Skin epidermis (tissue), 12 donors: ENCODE results near the gene C14orf93.
A peak's percentile ranks its signal among the peaks of the same experiment; 100 is the strongest.

Experiments used
- H3K27ac ChIP-seq, 21 experiments: fragments of 200-600 bp; sonication (generic) in 11 of 21; one replicate each; pipeline ENCODE4 v1.5.0; 2020; ENCODE audit warnings: mild to moderate bottlenecking in 3 of 21, inconsistent platforms in 2 of 21, moderate library complexity in 2 of 21
- H3K4me3 ChIP-seq, 7 experiments: fragments of 200-600 bp; sonication (generic) in 2 of 7; one replicate each; pipeline ENCODE4 v1.5.0; 2020; ENCODE audit warnings: inconsistent platforms in 2 of 7, mild to moderate bottlenecking in 2 of 7, moderate library complexity in 1 of 7

Gene C14orf93

GRCh38 chr14:23009939-23010726 lies at the start of gene C14orf93:
Gene C14orf93 (minus strand): TSS chr14:23010143. CDS start chr14:22999023, 11,120 bp downstream.
- Histone ChIP-seq H3K4me3 (peak within 1 kb of the TSS; percentile 37 to 56 (median 47)), H3K27ac (peak within 1 kb of the TSS in 20 of 21 experiments; percentile 39 to 88 (median 77))

DNA sequence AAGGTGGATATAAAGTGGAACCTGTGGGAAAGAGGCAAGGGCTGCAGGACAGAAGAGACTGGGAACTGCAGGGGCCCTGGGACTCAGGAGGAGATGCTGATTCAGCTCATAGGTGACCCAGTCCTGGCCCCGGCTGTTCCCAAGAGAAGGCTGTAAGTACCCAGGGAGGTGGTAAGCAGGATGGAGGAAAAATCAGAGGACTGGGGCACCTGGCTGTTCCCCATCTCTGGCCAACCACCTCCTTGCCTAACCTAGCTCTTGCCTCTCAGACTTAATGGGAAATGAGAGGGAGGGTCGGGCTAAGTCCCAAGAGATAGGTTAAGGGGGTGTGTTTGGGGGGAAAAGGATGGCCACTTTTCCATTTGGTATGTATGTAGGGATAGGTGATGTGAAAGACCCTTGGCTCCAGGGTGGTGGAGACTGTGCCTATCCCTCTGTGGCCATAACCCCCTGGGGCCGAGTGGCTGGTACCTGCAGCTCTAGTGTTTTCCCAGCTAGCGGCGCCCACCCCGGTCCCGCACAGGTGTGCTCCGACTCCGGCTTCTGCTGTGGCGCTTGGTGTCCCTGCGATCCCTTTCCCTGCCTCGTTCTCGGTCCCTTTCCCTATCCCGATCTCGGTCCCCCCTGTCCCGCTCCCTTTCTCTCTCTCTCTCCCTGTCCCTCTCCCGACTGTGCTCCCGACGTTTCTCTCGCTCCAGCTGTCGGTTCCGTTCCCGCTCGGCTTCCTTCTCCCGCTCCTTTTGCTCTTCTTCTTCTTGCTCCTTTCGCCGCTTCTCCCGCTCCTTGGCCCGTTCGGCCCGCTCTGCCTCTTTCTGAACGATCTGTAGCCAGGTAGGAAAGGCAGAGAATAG lies 48.9 kb upstream of the C14orf93 start:
- no peak overlapping the region for H3K4me3 ChIP-seq
- H3K27ac ChIP-seq = peak overlapping the region in 1 of 21 experiments; percentile 65

- H3K27ac ChIP-seq = peak overlapping the region in 14 of 21 experiments; percentile 9 to 79 (median 56)
- peak overlapping the region; percentile 58 to 77 (median 62) for H3K4me3 ChIP-seq
Measured at GRCh38 chr14:23057757-23058653, 48.1 kb upstream of the C14orf93 start.

DNA sequence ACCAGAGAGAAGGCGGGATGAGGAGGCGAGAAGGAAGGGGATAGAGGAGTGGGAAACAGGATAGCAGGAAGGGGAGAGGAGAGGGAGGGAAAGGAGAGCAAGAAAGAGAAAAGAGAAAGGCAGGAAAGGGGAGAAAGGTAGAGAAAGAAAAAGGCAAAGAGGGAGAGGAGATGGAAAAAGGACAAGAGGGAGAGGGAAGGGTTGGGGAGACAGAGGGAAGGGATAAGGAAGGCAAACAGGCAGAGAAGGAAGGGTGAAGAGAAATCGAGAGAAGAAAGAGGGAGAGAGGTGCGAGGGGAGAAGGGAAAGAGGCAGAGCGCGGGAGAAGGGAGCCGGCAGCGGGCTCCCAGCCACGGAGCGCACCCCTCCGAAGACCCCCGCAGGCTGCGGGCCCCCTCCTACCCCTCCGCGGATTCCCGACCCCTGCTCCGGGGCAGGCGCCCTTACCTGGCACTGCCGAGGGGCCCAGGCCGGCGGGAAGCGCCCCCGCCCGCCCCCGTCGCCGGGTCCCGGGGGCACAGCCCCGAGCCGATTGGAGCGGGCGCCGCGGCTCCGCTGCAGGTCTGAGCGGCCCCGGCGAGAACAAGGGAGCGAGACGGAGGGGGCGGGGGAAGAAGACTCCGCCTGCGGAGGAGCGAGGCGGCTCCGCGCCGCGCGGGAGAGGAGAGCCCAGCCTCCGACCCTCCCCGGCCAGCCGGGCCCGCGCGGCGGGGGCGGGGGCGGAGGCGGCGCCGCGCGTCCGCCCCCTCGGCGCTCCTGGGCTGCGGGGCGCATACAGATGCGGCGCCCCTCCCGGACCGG lies 47.2 kb upstream of the C14orf93 start, which contains the start of gene CDH24:
TSS of gene CDH24 (minus strand) at position 565 of the 801 bp plus-strand sequence. CDS start 1,787 bp downstream, outside the sequence.
- H3K27ac ChIP-seq = peak within 1 kb of the TSS in 17 of 21 experiments; percentile 9 to 80 (median 59)
- H3K4me3 ChIP-seq = peak within 1 kb of the TSS; percentile 58 to 77 (median 62)

GRCh38 chr14:23056145-23056955 lies 46.4 kb upstream of the C14orf93 start:
- Histone ChIP-seq H3K27ac (peak overlapping the region in 3 of 21 experiments; percentile 32 to 70 (median 62)), H3K4me3 (peak overlapping the region in 6 of 7 experiments; percentile 58 to 77 (median 62))

GRCh38 chr14:23055621-23056144 lies 45.7 kb upstream of the C14orf93 start:
- H3K4me3 ChIP-seq = no peak overlapping the region
- no peak overlapping the region for H3K27ac ChIP-seq

DNA sequence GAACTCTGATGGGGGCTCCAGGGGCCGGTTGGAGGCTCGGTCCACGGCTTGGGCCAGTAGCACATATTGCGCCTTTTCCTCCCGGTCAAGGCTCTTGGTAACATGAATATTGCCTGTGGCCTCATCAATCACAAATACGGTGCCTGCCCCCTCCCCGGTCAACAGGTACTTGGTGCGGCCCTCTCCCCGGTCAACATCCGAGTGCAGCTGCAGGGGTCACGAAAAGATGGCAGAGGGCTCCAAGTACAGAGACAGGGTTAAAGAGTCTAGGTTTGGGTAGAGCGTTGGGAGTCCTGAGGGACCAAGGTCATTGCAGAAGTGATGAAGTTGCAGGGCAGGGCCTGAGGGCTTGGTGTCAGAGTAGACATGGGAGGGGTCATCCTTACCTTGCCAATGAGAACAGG lies 45.2 kb upstream of the C14orf93 start:
- Histone ChIP-seq H3K4me3 (no peak overlapping the region), H3K27ac (no peak overlapping the region)

DNA sequence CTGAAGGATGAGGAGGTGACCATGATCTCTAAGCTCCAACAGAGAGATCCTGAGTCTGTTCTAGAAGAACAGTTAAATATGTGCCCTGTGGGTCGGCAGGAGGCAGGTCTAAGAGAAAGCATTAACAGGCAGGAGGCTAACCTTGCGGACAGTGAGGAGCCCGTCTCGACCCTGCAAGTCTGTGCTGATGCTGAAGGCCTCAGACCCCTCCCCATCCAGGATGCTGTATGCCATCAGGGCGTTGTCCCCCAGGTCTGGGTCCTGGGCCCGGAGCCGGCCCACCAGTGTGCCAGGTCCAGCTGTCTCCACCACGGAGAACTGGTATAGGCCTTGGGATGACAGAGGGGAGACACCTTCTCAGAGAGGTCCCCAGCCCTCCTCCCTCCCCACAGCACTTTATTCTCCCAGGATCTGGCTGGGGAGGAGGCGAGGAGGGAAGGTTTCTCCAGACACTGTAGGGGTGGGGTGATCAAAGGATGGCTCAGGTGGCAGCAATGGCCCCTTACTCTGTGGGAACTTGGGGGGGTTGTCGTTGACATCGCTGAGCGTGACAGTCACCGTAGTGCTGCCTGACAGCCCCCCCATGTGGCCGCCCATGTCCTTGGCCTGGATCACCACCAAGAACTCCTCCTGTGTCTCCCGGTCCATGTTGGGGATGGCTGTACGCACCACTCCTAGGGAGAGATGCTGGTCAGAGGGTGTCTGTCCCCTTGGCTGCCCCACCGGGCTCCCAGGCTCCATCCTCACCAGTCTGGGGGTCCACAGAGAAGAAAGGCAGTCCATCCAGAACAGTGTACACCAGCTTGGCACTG lies 44.3 kb upstream of the C14orf93 start:
- H3K27ac ChIP-seq = no peak overlapping the region
- no peak overlapping the region for H3K4me3 ChIP-seq

DNA sequence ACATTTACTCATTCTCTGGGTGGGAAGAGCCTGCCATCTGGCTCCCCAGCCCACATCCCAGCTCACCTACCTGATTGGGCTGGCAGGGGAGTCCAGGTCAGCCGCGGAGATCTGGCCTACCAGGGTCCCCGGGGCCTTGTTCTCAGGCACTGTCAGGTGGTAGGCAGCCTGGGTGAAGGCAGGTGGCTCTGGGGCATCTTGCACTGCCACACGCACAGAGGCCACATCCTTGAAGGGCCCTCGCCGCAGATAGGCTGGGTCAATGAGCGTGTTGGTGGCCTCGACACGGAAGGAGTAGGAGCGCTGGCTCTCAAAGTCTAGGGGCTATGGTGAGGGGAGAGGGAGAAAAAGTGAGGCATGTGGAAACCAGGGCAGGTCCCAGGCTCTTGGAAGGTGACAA lies 43.5 kb upstream of the C14orf93 start:
- Histone ChIP-seq H3K27ac (no peak overlapping the region), H3K4me3 (no peak overlapping the region)

- Histone ChIP-seq H3K4me3 (no peak overlapping the region), H3K27ac (no peak overlapping the region)
Measured at GRCh38 chr14:23052671-23053070, 42.7 kb upstream of the C14orf93 start.

GRCh38 chr14:23052182-23052623 lies 42.3 kb upstream of the C14orf93 start:
- Histone ChIP-seq H3K27ac (no peak overlapping the region), H3K4me3 (no peak overlapping the region)

- H3K27ac ChIP-seq = no peak overlapping the region
- H3K4me3 ChIP-seq = no peak overlapping the region
Measured at GRCh38 chr14:23051141-23052057, 41.5 kb upstream of the C14orf93 start.

DNA sequence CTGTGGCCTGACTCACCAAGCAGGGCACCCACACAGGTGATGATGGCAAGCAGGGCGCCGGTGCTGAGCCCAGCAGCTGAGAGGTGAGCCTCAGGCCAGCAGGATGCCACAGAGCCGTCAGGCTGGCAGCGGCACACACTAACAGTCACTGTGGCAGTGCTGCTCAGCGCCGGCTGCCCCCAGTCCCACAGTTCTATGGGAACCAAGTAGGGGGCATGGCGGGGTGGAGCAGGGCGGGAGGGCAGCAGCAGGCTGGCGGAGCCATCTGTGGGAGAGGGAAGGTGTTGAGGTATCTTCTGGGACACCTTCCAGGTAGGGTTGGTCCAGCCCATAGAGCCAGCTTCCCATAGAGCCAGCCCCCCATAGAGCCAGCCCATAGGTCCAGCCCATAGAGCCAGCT lies 39.1 kb upstream of the C14orf93 start:
- no peak overlapping the region for H3K27ac ChIP-seq
- no peak overlapping the region for H3K4me3 ChIP-seq

- Histone ChIP-seq H3K27ac (peak overlapping the region in 3 of 21 experiments; percentile 5 to 40 (median 14)), H3K4me3 (no peak overlapping the region)
Measured at GRCh38 chr14:23047751-23048693, 38.1 kb upstream of the C14orf93 start.
